Measurements from ENCODE around the gene CHI3L2.

- TF ChIP-seq CTCF (IDR thresholded peaks at IDR 0.05), result no peak
- no peak for TF ChIP-seq POLR2A (IDR thresholded peaks at IDR 0.05)
- no peak for TF ChIP-seq POLR2AphosphoS5 (IDR thresholded peaks at IDR 0.05)
These were observed 19.8 kb downstream of the CHI3L2 start for GRCh38 chr1:111247125-111247838.
